Testis (tissue), 3 donors: ENCODE data around the gene CCDC157. TPM values are rescaled to one million over a fixed set of nuclear protein-coding genes. Genes with fewer than 3 reads are reported as not detected.

Source experiments
- DNase-seq: peaks from one replicate; pipeline ENCODE4 v3.0.0-alpha.2; 2019
- H3K27ac ChIP-seq, 2 donors: fragments of 200-600 bp; sonication (generic); one replicate each; pipeline ENCODE4 v1.5.1; 2019
- H3K27me3 ChIP-seq: fragments of 200-600 bp; sonication (generic); one replicate; pipeline ENCODE4 v1.5.1; 2019
- H3K36me3 ChIP-seq: fragments of 200-600 bp; sonication (generic); one replicate; pipeline ENCODE4 v1.5.1; 2017; ENCODE audit warnings: low read depth; ENCODE audit errors: missing control alignments
- H3K4me1 ChIP-seq: fragments of 200-600 bp; sonication (generic); one replicate; pipeline ENCODE4 v1.5.1; 2019
- H3K4me3 ChIP-seq, 2 donors: fragments of 200-600 bp; sonication (generic); one replicate each; pipeline ENCODE4 v1.5.1; 2017 to 2019
- H3K9me3 ChIP-seq: fragments of 200-600 bp; sonication (generic); one replicate; pipeline ENCODE4 v1.5.1; 2017
- POLR2A ChIP-seq: fragments of 450-650 bp; IDR thresholded peaks from one replicate; pipeline ENCODE4 v1.6.1; 2017; ENCODE audit warnings: antibody characterized with exemption, mild to moderate bottlenecking, moderate library complexity
- WGBS, 2 donors: methylation state at CpG; one replicate each; pipeline ENCODE4 v1.1.5; 2018; 5-methylcytosine and 5-hydroxymethylcytosine counted together
- intact Hi-C: fragments of 100-400 bp; cut with DNase I; formaldehyde crosslinking; loops from one replicate; pipeline ENCODE4 v1.15.1; 2023; ENCODE audit warnings: low total_unique reads
- polyA plus RNA-seq: library from polyadenylated mRNA; stranded (reverse); fragments of 350-450 nt; fragmentation: Illumina TruSeq; extraction: RNeasy Lipid Tissue Mini Kit (QIAGEN cat#74804); gene quantifications from one replicate; pipeline ENCODE4 v1.2.3, GENCODE V29; 2014; ENCODE audit warnings: low read depth, low replicate concordance; ENCODE audit not compliant: insufficient read depth
- total RNA-seq, 2 donors: library from RNA; depleted of rRNA; stranded (reverse); fragments of >200 nt; gene quantifications; one replicate each; pipeline ENCODE4 v1.2.3, GENCODE V29; 2016
- TF ChIP-seq, protein P1 (sequence below), 3 experiments: fragments of 450-650 bp in 2 of 3; fragments of 200-600 bp in 1 of 3; sonication (generic) in 1 of 3; IDR thresholded peaks; one replicate each; pipeline ENCODE4 v1.5.1; 2016 to 2019; ENCODE audit warnings: antibody characterized with exemption in 3 of 3, mild to moderate bottlenecking in 2 of 3, moderate library complexity in 1 of 3

CCDC157 gene
- total and polyA plus RNA-seq, 3 donors from 2014 or later = 69.2 to 81.9 (median 70.1) TPM

DNA sequence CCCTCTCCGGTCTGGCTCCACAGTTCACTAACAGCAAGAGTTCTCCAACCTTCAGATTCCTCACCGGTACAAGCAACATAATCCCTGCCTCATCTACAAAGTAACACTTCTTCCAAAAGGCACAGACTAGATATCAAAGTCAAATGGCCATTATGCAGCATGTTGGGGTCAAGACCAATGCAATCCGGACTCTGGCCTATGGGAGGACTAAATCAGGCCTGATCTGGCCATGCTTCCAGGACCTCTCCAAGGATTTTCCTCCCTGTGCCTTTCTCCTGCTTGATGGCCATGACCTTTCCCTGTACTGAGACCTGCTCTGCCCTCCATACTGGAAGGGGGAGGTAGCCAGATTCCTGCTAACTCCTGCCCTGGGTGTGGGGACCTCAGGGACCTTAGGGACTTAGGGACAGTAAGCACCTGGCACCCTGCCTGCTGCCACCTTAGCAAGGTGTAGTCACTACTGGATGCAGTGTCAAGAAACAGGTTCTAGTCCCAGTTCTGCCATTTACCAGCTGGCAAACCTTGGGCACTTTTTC is 36.7 kb upstream of the CCDC157 start:
- H3K4me3 ChIP-seq = no peak overlapping the region
- WGBS, 2 donors = 54 to 56% methylated on average over 3 of the region's 3 CpGs
- no peaks in the 10 kb centered on the region for H3K9me3 ChIP-seq
- peaks cover 63% of the 10 kb centered on the region for H3K4me1 ChIP-seq
- H3K27me3 ChIP-seq = no peaks in the 10 kb centered on the region
- intact Hi-C loops = no loop called here
- peak overlapping the region in 1 of 2 donors; percentile 39 for H3K27ac ChIP-seq
- no peak for DNase-seq
- no peak for TF ChIP-seq POLR2A
- TF ChIP-seq, protein P1, sequence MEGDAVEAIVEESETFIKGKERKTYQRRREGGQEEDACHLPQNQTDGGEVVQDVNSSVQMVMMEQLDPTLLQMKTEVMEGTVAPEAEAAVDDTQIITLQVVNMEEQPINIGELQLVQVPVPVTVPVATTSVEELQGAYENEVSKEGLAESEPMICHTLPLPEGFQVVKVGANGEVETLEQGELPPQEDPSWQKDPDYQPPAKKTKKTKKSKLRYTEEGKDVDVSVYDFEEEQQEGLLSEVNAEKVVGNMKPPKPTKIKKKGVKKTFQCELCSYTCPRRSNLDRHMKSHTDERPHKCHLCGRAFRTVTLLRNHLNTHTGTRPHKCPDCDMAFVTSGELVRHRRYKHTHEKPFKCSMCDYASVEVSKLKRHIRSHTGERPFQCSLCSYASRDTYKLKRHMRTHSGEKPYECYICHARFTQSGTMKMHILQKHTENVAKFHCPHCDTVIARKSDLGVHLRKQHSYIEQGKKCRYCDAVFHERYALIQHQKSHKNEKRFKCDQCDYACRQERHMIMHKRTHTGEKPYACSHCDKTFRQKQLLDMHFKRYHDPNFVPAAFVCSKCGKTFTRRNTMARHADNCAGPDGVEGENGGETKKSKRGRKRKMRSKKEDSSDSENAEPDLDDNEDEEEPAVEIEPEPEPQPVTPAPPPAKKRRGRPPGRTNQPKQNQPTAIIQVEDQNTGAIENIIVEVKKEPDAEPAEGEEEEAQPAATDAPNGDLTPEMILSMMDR (IDR thresholded peaks at IDR 0.05) = no peak
- H3K36me3 ChIP-seq = no peaks in the 10 kb centered on the region

GRCh38 chr22:30321461-30321860 is 35.3 kb upstream of the CCDC157 start:
- no peaks in the 10 kb centered on the region for H3K27me3 ChIP-seq
- peak overlapping the region in 1 of 2 donors; percentile 39 for H3K27ac ChIP-seq
- H3K4me1 ChIP-seq = peaks cover 70% of the 10 kb centered on the region
- TF ChIP-seq, protein P1 (IDR thresholded peaks at IDR 0.05) = no peak
- no peak for TF ChIP-seq POLR2A
- no peaks in the 10 kb centered on the region for H3K36me3 ChIP-seq
- no peak overlapping the region for H3K4me3 ChIP-seq
- DNase-seq = no peak
- H3K9me3 ChIP-seq = no peaks in the 10 kb centered on the region
- intact Hi-C loops = no loop called here
- WGBS, 2 donors = 70 to 80% methylated on average over 1 to 2 of the region's 2 CpGs

- peaks cover 56% of the 10 kb centered on the region for H3K4me1 ChIP-seq
- no peak for DNase-seq
- WGBS, 2 donors = 88 to 96% methylated on average over 3 of the region's 3 CpGs
- H3K27ac ChIP-seq = no peak overlapping the region
- TF ChIP-seq, protein P1 (IDR thresholded peaks at IDR 0.05) = no peak
- TF ChIP-seq POLR2A = no peak
- intact Hi-C loops = no loop called here
- no peaks in the 10 kb centered on the region for H3K27me3 ChIP-seq
- no peak overlapping the region for H3K4me3 ChIP-seq
- no peaks in the 10 kb centered on the region for H3K36me3 ChIP-seq
- H3K9me3 ChIP-seq = no peaks in the 10 kb centered on the region
These were observed 33.6 kb upstream of the CCDC157 start for GRCh38 chr22:30323246-30323645.

DNA sequence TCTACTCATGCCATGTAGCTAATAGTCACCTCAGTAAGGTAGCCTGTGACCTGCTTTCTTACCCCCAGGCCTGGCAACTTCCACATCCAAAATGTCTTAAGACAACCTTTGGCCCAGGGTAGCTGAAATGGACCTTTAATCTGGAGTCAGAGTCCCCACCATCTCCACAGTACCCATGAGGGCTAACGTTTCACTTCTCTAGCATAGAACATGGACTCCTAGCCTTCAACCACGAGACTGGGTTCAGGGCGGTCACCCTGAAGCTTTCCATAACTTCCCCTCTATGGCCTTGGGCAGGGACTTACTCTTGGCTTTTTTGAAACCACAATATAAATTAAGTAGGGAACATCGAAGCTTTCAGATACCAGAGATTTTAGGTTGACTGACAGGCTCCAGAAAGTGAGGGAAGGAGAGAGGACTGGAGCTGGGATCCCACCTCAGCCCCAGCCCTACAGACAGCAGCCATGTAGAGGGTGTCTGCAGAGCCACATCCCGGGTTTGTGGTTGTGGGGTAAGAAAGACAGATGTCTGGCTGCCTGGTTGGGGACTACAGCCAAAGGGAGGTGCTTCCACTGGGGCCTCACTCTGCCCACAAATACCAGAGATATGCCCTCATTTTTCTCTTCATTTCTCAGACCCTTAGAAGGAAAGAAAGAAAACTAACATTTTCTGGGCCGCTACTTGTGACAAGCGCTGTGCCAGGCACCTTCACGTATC is 32.6 kb upstream of the CCDC157 start:
- Histone ChIP-seq H3K27me3 (no peaks in the 10 kb centered on the region), H3K36me3 (no peaks in the 10 kb centered on the region), H3K4me1 (peaks cover 52% of the 10 kb centered on the region), H3K9me3 (no peaks in the 10 kb centered on the region), H3K27ac (peak overlapping the region; percentile 28 to 84), H3K4me3 (no peak overlapping the region)
- 50 to 59% methylated on average over 8 of the region's 8 CpGs for WGBS, 2 donors
- intact Hi-C loops = no loop called here
- DNase-seq = no peak
- TF ChIP-seq POLR2A = no peak
- TF ChIP-seq, protein P1 (IDR thresholded peaks at IDR 0.05) = no peak
